Measurements from ENCODE around the gene PANK2.

DNA sequence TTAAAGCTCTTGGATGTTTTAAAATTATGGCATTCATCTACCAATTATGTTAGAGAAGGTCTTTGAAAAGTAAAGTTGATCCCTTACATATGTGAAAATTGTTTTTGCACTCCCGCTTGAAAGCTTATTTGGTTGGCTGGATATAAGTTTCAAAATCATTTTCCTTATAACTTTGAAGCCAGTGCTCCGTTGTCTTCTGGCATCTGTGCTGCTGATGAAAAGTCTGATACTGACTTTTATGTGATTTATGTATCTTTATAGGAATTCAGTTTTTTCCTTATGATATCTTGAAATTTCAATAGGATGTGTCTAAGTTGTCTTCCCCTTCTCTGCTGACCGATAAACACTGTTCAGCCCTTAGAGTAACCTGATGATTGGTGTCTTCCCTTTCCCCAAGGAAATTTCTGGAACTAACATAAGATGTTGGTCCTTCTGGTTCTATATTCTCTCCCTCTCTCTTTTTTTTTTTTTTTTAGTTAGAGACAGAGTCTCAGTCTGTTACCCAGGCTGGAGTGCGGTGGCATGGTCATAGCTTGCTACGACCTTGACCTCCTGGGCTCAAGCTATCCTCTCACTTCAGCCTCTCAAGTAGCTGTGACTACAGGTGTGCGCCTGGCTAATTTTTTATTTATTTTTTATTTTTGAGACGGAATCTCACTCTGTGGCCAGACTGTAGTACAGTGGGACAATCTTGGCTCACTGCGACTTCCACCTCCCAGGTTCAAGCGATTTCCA is 12.7 kb downstream of the PANK2 start:
- TF ChIP-seq, protein P1, sequence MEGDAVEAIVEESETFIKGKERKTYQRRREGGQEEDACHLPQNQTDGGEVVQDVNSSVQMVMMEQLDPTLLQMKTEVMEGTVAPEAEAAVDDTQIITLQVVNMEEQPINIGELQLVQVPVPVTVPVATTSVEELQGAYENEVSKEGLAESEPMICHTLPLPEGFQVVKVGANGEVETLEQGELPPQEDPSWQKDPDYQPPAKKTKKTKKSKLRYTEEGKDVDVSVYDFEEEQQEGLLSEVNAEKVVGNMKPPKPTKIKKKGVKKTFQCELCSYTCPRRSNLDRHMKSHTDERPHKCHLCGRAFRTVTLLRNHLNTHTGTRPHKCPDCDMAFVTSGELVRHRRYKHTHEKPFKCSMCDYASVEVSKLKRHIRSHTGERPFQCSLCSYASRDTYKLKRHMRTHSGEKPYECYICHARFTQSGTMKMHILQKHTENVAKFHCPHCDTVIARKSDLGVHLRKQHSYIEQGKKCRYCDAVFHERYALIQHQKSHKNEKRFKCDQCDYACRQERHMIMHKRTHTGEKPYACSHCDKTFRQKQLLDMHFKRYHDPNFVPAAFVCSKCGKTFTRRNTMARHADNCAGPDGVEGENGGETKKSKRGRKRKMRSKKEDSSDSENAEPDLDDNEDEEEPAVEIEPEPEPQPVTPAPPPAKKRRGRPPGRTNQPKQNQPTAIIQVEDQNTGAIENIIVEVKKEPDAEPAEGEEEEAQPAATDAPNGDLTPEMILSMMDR (IDR thresholded peaks at IDR 0.05; ENCODE audit: low read length) = no peak
- TF ChIP-seq EZH2 (IDR thresholded peaks at IDR 0.05; ENCODE audit: borderline replicate concordance, low read length) = no peak
